NCI-H446 (cell line): ENCODE results near the gene CNIH2.
A peak's percentile ranks its signal among the peaks of the same experiment; 100 is the strongest.
"Not testable (repeated sequence)": the region's sequence is repeated elsewhere in the genome, so short reads cannot be mapped to it uniquely, and the experiment has no call there.

ENCODE experiments used
- DNase-seq, 2 experiments: peaks; one replicate each; lab custom pipeline; 2025; lab: John Stamatoyannopoulos, UW

The CNIH2 gene

DNA sequence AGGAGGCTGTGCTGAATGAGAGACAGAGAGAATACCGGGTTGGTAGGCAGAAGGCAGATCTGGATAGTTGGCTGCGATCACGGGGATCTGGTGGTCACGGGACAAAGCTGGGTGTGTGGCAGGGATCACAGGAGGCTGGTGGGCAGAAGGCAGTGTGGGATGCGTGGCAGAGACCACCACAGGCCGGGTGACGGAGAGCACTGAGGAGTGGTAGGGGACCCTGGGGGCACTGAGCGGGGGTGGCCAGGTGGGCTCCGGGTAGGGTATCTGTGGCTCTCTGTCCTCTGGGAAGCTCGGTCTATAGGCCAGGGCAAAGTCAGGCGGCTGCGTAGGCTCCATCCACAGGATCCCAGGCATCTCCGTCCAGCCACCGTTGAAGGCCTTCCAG, 37.5 kb downstream of the CNIH2 start:
- no peak for DNase-seq

DNA sequence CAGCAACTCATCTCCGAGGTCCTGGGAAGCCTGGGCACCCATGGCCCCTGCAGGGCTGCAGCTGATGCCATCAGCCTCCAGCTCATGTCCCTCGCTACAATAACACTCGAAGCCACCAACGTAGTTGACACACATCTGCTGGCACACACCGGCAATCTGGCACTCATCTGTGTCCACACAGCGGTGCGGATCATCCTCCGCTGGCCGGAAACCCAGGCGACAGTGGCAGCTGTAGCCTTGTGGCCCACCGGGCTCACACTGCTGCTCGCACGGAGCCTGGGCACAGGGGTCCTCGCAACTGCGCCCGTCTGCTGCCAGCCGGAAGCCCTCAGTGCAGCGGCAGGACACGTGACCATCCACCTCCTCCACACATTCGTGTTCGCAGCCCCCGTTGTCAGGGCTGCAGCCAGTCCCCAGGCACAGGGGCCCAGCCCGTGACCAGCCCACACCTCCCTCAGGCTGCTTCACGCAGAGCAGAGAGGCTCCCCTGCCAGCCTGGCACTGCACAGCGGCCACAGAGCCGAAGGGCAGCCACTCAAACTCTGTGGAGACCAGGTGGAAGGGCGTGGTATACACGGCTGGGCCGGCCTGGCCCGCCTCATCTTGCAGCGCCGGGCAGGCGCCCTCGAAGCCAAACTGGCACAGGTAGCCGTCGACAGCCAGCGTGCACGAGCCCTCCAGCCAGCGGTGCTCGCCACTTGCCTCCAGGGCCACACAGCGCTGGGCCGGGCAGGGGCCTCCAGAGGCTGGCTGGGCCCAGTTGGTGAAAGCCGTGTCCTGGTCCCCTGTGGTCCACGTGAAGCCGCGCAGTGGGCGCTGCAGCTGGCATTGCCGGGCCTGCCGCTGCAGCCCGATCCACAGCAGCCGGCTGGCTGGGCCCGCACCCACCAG, 38.2 kb downstream of the CNIH2 start:
- no peak for DNase-seq

DNA sequence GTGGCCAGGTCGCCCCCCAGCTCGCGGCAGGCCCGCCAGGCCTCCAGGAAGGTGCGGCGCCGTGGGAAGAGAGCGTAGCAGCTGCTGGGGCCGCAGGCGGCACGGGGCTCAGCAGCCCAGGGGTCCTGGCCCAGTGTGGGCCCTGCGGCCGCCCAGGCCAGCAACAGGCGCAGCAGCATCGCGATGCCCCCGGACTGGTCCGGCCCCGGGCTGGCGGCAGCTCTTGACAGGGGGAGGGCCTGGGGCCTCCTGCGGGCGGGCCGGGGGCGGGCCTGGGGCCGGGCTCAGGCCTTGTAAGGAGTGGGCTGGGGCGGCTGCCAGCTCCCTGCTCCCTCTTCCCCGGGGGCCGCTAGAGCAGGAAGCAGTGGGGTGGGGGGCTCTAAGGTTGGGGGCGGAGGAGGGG, 38.9 kb downstream of the CNIH2 start, which contains the start of gene CD248:
Gene CD248, minus strand, starts transcription at position 196 of the 403 bp plus-strand sequence. Its CDS starts 17 bp downstream, at position 179.
- DNase-seq, result no peak

DNA sequence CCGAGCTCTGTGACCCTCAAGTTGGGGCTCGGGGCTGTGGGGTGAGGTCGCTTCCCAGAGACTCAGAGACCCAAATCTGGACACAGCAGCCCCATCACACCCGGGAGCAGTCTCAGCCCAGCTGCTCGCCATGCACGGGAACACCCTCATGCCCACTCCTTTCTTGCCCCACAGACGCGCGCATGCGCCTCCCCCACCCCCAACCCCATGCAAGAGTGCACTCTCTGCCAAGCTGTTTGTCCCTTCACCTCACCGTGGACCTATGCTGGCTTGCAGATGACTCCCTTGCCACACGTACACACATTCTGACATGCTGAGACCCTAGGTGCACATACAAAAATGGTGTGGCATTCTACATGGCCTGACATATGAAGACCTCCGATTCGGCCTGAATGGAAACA, 39.3 kb downstream of the CNIH2 start:
- DNase-seq, result no peak

DNA sequence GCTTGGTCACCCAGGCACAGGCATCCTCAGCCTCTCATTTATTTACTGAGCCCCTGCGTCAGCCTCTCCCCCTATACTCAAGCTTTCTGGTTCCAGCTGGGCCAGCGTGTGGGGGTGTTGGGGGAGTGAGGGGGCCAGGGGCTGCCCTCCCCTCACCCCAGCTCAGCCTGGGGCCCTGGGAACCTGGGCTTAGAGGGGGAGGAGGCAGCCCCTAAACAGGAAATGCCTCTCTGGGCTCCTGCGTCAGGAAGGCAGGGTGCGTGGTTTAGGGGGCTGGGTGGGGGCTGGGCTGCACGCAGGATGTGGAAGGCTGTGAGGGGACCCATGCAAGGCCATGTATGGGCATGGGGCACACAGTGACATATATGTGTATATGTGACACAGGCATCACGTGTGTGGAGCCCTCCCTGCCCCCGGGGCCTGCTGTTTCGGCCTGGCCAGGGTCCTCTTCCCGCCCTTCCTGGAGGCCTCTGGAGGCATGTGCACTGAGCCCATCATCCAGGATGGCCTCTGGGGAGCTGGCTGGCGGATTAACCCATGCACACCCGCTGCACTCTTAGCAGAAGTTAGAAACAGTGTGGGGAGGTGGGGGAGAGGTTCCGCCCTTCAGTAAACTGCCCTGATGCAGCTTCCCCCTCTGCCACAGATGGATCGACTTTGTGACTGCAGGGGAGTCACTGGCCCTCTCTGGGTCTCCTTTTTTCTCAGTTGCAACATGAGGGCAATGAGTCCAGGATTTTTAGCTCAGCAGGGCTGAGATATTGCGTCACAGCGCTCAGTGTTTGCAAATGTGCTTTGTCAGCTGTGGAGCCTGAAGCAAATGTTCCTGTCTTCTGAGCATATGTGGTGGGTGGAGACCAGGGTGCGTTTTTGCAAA, 40.0 kb downstream of the CNIH2 start:
- no peak for DNase-seq

DNA sequence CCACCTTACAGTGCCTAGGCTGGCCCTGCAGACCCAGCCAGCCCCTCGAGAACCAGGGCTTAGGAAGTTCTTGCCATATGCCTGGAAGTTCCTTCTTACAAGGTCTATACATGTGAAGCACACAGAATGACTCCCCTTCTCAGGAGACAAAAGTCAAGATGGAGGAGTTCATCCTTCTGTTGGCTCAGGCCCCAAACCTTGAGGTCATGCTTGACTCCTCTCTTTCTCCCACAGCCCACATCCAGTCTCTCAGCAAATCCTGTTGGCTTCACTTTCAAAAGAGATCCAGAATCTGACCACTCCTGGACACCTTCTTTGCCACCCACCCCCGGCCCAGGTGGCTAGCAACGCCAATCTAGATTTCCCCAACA, 40.6 kb downstream of the CNIH2 start:
- no peak for DNase-seq

DNA sequence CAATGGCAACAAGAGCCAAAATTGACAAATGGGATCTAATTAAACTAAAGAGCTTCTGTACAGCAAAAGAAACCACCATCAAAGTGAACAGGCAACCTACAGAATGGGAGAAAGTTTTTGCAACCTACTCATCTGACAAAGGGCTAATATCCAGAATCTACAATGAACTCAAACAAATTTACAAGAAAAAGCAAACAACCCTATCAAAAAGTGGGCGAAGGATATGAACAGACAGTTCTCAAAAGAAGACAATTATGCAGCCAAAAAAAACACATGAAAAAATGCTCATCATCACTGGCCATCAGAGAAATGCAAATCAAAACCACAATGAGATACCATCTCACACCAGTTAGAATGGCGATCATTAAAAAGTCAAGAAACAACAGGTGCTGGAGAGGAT, 42.3 kb downstream of the CNIH2 start:
- not testable (repeated sequence) for DNase-seq

DNA sequence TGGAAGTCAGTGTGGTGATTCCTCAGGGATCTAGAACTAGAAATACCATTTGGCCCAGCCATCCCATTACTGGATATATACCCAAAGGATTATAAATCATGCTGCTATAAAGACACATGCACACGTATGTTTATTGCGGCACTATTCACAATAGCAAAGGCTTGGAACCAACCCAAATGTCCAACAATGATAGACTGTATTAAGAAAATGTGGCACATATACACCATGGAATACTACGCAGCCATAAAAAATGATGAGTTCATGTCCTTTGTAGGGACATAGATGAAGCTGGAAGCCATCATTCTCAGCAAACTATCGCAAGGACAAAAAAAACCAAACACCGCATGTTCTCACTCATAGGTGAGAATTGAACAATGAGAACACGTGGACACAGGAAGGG, 42.8 kb downstream of the CNIH2 start:
- not testable (repeated sequence) for DNase-seq

DNA sequence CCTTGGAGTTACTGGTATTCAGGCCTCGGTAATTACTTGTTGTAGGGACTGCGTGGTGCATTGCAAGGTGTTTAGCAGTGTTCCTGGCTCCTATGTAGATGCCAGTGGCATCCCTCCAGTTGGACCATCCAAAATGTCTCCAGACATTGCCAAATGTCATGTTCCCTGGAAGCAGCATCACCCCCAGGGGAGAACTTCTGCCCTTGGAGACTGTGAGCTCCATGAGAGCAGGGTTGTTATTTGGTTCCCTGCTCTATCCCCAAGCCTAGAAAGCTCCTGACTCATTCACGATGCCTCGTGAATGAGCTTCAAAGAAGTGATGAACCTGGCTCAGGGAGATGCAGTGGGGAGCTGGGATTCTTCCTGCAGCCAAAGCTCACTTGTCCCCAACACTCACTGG, 43.6 kb downstream of the CNIH2 start:
- DNase-seq, result peak in 1 of 2 experiments; percentile 19

DNA sequence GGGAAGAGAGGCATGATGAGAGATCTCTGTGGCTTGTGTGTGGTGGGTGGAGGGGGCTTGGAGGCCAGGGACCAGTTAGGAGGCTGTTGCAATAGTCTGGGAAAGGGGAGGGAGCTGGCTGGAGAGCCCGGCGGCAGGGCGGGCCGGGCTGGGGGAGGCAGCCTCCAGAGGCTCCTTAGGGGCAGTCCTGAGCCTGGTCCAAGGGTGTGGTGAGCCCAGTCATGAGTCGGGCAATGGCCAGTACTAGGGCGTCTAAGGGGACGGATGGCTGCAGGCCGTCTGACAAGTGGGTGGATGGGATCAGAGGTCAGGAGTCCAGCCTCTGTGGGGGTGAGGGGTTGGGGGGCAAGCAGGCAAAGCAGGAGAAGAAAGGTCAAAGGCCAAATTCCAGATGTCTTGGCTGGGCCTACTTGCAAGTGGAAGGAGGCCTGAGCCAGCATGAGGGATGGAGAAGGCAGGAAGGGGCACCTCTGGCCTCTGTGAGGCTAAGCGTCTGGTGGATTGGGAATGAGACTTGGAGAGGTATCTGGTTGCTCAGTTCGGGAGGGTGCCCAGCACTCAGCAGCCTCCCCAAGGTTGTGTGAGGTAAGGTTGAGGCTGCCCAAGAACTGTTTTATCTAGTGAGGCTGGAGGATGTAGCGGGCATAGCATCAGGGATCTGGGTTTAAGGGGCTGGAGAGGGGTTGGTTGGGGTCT, 44.9 kb downstream of the CNIH2 start:
- no peak for DNase-seq

DNA sequence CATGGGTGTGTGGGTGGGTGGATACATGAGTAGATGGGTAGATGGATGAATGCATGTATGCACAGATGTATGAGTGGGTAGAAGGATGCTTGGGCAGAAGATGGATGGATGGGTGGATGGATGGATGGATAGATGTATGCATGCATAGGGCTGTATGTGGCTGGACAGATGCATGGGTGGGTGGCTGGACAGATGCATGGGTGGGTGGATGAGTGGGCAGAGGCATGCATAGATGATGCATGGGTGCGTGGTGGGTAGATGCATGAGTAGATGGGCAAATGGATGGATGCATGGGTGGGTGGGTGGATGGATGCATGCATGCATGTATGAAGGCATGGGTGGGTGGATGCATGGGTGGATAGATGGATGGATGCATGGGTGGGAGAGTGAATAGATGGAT, 45.7 kb downstream of the CNIH2 start:
- DNase-seq, result no peak

DNA sequence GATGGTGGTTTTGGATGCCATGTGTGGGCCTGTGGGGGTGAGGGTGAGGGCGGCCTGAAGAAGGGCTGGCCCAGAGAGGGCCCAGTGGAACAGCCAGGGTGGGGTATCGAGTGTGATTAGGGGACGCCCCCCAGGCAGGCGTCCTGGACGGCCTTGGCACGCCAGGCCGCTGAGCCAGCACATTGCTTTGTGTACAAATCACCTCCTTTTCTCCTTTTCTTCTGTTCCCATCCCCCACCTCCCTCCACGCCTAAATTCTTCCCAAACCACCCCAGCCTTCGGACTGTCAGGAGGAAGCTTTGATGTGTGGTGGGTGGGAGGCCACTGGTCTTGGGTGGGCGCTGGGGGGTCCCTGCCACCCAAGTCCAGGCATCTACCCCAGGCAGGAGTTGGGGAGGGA, 46.7 kb downstream of the CNIH2 start:
- DNase-seq, result no peak

DNA sequence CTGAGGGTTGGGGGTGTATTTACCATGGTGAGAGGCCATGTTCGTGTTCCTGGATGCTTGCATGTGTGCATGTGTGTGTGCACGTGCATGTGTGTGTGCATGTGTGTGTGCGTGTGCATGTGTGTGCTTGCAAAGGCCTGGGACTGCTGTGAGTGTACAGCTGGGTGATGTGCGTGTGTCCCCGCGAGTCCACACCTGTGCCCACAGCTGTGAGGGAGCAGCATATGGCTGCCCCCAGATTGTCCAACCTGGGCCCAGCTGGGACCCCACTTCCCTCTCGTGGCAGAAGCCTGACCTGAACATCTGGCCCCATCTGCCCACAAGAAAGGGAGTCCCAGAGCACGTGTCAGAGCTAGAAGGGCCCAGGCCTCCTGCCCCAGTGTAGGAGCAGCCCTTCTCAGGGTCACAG, 47.3 kb downstream of the CNIH2 start:
- DNase-seq, result no peak

DNA sequence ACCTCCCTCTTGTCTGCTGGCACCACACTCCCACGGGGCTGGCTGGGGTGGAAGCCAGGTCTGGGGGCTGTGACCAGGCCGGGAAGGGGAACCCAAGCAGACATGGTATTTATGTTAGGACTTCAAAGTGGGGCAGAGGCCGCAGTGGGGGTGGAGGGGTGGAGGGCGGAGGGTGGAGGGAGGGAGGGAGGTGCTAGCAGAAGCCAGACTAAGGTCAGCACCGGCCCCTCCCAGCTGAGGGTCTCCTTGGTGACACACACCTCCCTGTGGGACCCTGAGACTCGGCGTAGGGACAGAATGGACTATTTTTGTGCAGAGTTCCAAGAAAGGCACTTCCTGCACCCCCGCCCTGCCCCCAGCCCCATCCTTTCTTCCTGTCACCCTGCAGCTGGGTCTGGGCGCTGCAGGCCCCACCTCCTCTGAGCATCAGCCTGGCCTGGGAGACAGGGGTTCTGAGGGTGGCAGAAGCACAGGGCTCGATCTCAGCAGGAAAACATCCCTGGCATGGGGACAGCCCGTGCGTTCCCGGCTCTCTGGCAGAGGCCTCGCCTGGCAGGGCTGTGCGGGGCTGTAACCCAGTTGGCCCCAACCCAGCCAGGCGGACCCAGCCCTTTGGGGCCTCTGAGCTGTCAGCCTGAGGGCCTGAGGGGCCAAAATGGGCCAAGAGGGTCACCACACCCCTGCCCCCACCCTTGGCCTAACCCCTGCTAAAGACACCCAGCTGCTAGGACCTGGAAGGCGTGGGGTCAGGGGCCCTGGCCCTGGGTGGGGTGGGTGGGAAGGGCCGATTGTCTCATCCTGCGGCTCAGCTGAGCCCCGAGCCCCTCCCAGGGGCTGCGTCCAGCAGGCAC, 48.5 kb downstream of the CNIH2 start:
- DNase-seq, result peak in 1 of 2 experiments; percentile 33

DNA sequence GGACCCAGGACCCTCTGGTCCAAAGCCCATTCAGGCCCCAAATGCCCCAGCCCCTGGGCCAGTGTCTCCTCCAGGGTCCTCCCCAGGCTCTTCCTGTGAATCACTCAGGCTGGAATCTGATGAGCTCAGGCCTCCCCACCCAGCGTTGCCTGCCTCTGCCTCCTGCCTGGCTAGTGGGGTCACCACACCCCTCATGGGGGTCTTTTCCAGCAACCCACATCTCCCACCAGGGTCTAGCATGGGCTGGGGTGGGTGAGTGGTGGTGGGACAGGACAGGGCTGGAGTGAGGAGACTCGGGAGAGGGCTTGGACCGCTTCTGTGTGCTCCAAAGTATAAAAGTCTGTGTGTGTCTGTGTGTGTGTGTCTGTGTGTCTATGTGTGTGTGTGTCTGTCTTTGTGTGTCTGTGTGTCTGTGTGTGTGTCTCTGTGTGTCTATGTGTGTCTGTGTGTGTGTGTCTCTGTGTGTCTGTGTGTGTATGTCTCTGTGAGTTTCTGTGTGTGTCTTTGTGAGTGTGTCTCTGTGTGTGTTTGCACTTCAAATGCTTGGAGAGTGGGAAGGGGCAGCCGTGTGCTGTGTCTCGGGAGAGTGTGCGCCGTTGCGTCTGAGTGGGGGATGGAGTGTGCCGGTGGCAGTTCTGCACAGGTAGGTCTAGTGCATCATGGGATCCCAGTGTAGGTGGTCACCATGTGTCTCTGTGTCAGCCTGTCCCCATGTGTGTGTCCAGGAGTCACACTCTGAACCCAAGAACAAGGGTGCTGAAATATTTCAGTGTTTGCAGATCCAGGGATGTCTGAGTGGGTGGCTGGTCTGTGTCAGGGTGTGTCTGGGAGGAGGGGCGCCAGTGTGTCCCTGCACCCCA, 49.4 kb downstream of the CNIH2 start:
- no peak for DNase-seq

DNA sequence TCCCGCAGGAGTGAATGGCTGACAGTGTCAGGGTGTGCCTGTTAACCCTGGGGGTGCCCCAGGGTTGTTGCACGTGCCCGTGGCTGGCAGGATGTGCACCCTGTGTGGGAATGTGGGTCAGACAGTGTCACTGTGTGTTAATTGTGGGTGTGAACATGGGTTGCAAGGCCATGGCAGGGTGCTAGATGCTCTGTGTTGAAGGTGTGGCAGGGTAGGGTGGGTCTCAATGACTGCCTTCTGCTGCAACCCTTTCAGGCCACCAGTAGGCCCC, 50.0 kb downstream of the CNIH2 start:
- no peak for DNase-seq

DNA sequence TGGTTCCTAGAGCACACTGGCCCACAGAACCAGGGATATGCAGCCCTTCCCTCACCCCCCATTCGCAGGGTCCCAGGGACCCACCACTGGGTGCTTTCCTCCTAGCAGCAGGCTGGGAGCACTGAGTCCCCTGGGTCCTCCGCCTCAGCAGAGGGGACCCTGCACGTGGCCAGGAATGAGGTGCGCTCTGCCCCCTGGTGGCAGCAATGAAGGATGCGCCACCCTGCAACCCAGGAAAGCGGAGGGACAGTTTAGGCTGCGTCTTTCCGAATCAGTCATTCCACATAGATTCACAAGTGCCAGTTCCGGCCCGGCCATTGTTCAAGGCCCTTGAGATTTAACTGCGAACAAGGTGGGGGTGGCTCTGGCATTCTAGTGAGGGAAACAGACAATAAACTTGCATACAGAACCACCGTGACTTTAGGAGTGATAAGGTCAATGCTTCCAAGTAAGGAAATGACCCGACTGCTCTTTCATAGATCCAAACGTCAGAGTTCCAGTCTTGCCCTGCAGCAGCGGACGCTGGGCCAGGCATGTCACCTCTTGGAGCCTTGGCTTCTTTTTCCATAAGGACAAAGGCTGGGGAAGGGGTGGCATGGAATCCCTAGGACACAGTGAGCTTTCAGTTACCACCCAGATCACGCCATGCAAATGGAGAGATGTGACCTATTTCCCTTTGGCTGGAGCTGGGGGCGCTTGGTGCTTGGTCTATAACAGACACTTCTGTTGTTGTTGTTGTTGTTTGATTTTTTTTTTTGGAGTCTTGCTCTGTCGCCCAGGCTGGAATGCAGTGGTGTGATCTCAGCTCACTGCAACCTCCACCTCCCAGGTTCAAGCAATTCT, 50.5 kb downstream of the CNIH2 start:
- peak; percentile 38 to 77 for DNase-seq

DNA sequence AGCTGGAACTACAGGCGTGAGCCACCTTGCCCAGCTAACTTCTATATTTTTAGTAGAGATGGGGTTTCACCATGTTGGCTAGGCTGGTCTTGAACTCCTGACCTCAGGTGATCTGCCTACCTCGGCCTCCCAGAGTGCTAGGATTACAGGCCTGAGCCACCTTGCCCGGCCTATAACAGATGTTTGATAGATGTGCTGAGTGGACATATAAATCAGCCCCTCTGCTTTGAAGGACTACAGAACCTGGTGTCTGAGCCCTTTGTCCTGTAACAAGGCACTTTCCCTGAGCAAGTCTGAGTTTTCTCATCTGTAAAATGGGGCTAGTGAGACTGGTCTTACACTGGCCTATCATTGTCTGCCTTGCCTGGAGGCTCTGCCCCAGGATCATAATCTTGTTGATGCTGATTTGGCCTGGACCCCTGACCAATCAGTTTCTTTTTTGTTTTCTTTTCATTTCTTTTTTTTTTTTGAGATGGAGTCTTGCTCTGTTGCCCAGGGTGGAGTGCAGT, 51.2 kb downstream of the CNIH2 start:
- no peak for DNase-seq

DNA sequence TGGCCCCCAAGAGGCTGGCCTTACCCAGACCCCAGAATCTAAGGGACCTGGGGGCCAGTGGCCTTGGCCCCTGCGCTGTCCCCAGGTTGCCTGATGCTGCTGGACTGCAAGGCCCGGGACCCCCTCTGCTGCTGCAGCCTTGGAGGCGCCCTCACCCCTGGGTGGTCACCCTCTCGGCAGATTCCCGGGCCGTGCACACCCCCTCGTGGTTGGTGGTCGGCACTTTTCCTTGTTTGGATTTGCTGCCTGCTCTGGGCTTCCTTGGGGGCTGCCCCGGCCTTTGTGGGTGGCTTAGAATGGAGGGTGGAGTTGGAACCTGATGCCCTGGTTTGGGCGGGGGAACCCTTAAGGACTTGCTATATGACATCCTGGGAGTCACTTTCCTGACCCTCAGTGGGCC, 53.0 kb downstream of the CNIH2 start:
- DNase-seq, result no peak
